SK-N-SH (cell line): ENCODE results near the gene ALX3. TPM values are rescaled to one million over a fixed set of nuclear protein-coding genes. Genes with fewer than 3 reads are reported as not detected.

Experiments
- CTCF ChIA-PET: fragments of 300-600, 350-600 bp; formaldehyde crosslinking; extraction: SDS; loops from one replicate; lab custom pipeline; 2021; lab: Yijun Ruan, JAX
- POLR2A ChIA-PET: fragments of 350-600 bp; sonication (Branson Sonifier 250); formaldehyde crosslinking; extraction: SDS; loops from one replicate; lab custom pipeline; 2020; ENCODE audit warnings: antibody characterized with exemption, inconsistent platforms; lab: Yijun Ruan, JAX
- DNase-seq: peaks from one replicate; pipeline ENCODE4 v3.0.0; 2012
- H2AFZ ChIP-seq: fragments of 200-600 bp; sonication (generic); 2 replicates; pipeline ENCODE4 v1.8.1; 2016; ENCODE audit warnings: antibody characterized with exemption, mild to moderate bottlenecking, low read depth
- H3F3A ChIP-seq: fragments of 200-600 bp; sonication (generic); replicated peaks from 2 replicates; pipeline ENCODE3; 2016; ENCODE audit warnings: antibody characterized with exemption, mild to moderate bottlenecking; ENCODE audit not compliant: insufficient read depth
- H3K27ac ChIP-seq, 2 experiments: fragments of 200-500 bp in 1 of 2; fragments of 200-600 bp in 1 of 2; sonication (Bioruptor generic) in 1 of 2; sonication (generic), shearing (Covaris generic) in 1 of 2; 2 replicates each; pipeline versions ENCODE4 v1.5.1 to v1.6.1; 2014 to 2016; ENCODE audit warnings: low read depth in 2 of 2, inconsistent platforms in 1 of 2, low read length in 1 of 2, mild to moderate bottlenecking in 1 of 2, mixed read lengths in 1 of 2
- H3K27me3 ChIP-seq: fragments of 200-600 bp; sonication (generic), shearing (Covaris generic); 2 replicates; pipeline ENCODE4 v1.6.1; 2016; ENCODE audit warnings: mixed run types; ENCODE audit not compliant: insufficient read depth
- H3K36me3 ChIP-seq, 2 experiments: fragments of 200-500 bp in 1 of 2; fragments of 200-600 bp in 1 of 2; sonication (Bioruptor generic) in 1 of 2; sonication (generic) in 1 of 2; replicated peaks in 1 of 2; 2 replicates each; pipeline versions ENCODE3 to v1.5.1; 2014 to 2016; ENCODE audit warnings: low read length in 1 of 2, mild to moderate bottlenecking in 1 of 2; ENCODE audit not compliant: insufficient read depth in 2 of 2, control insufficient read depth in 1 of 2
- H3K4me1 ChIP-seq, 2 experiments: fragments of 200-500 bp in 1 of 2; fragments of 200-600 bp in 1 of 2; sonication (Bioruptor generic) in 1 of 2; sonication (generic), shearing (Covaris generic) in 1 of 2; 2 replicates each; pipeline versions ENCODE4 v1.5.1 to v1.6.1; 2014 to 2016; ENCODE audit warnings: low read depth in 1 of 2, low read length in 1 of 2, mixed run types in 1 of 2; ENCODE audit not compliant: insufficient read depth in 2 of 2, control insufficient read depth in 1 of 2
- H3K4me2 ChIP-seq: fragments of 200-600 bp; sonication (generic), shearing (Covaris generic); 2 replicates; pipeline ENCODE4 v1.6.1; 2017; ENCODE audit warnings: mixed run types
- H3K4me3 ChIP-seq, 2 experiments: fragments of 200-500 bp in 1 of 2; fragments of 200-600 bp in 1 of 2; sonication (Bioruptor generic) in 1 of 2; sonication (generic), shearing (Covaris generic) in 1 of 2; 2 replicates each; pipeline versions ENCODE4 v1.5.1 to v1.8.1; 2014 to 2016; ENCODE audit warnings: low read depth in 2 of 2, inconsistent platforms in 1 of 2, low read length in 1 of 2, mild to moderate bottlenecking in 1 of 2, mixed read lengths in 1 of 2, moderate library complexity in 1 of 2
- H3K79me2 ChIP-seq: fragments of 200-600 bp; sonication (generic); 2 replicates; pipeline ENCODE4 v1.8.1; 2017; ENCODE audit warnings: mild to moderate bottlenecking; ENCODE audit not compliant: insufficient read depth
- H3K9ac ChIP-seq: fragments of 200-600 bp; sonication (generic); 2 replicates; pipeline ENCODE4 v1.6.1; 2017; ENCODE audit warnings: mixed run types
- H3K9me2 ChIP-seq: fragments of 200-600 bp; sonication (generic); 2 replicates; pipeline ENCODE4 v1.6.1; 2017; ENCODE audit warnings: mixed run types
- H3K9me3 ChIP-seq: fragments of 200-600 bp; sonication (generic); 2 replicates; pipeline ENCODE4 v1.6.1; 2017; ENCODE audit warnings: mixed run types, mild to moderate bottlenecking, moderate library complexity
- H4K20me1 ChIP-seq: fragments of 200-600 bp; sonication (generic); 2 replicates; pipeline ENCODE4 v1.6.1; 2017; ENCODE audit warnings: mild to moderate bottlenecking, mixed run types; ENCODE audit not compliant: insufficient read depth
- CTCF ChIP-seq: fragments of 200-600 bp; sonication (generic); IDR thresholded peaks from 2 replicates; pipeline ENCODE4 v1.6.1; 2017; ENCODE audit warnings: antibody characterized with exemption, mild to moderate bottlenecking, moderate library complexity
- ELF1 ChIP-seq: IDR thresholded peaks from 2 replicates; pipeline ENCODE4 v1.4.0; 2012
- EP300 ChIP-seq, 2 experiments: IDR thresholded peaks; 2 replicates each; pipeline versions ENCODE4 v1.4.0 to v1.6.1; 2012; ENCODE audit warnings: borderline replicate concordance in 1 of 2, low read depth in 1 of 2, low read length in 1 of 2
- FOSL2 ChIP-seq: IDR thresholded peaks from 2 replicates; pipeline ENCODE4 v1.4.0; 2012; ENCODE audit warnings: low read depth, mild to moderate bottlenecking, moderate library complexity, borderline replicate concordance
- FOXJ3 ChIP-seq: sonication (generic); formaldehyde crosslinking; IDR thresholded peaks from 2 replicates; pipeline ENCODE4 v1.5.1; 2020; ENCODE audit warnings: mild to moderate bottlenecking, missing genetic modification reagents
- GABPA ChIP-seq: IDR thresholded peaks from 2 replicates; pipeline ENCODE4 v1.4.0; 2012; ENCODE audit warnings: low read depth, mild to moderate bottlenecking
- GATA2 ChIP-seq: sonication (generic); formaldehyde crosslinking; IDR thresholded peaks from 2 replicates; pipeline ENCODE4 v1.5.0; 2020; ENCODE audit warnings: mild to moderate bottlenecking, missing genetic modification reagents
- IRF3 ChIP-seq: fragments of 150-350 bp; IDR thresholded peaks from 2 replicates; pipeline ENCODE4 v1.6.1; 2016; ENCODE audit warnings: mild to moderate bottlenecking, low read depth, low read length
- MAX ChIP-seq: IDR thresholded peaks from 2 replicates; pipeline ENCODE4 v1.4.0; 2012; ENCODE audit warnings: low read depth
- MXI1 ChIP-seq: IDR thresholded peaks from 2 replicates; pipeline ENCODE4 v1.6.1; 2012; ENCODE audit warnings: mild to moderate bottlenecking, low read depth, low read length, improper control_type of control experiment
- NFIC ChIP-seq: IDR thresholded peaks from 2 replicates; pipeline ENCODE4 v1.4.0; 2012; ENCODE audit warnings: borderline replicate concordance
- PBX3 ChIP-seq: IDR thresholded peaks from 2 replicates; pipeline ENCODE4; 2012
- POLR2AphosphoS5 ChIP-seq: IDR thresholded peaks from 2 replicates; pipeline ENCODE4 v1.6.1; 2012; ENCODE audit warnings: low read depth, low read length
- RCOR1 ChIP-seq: fragments of 150-350 bp; IDR thresholded peaks from 2 replicates; pipeline ENCODE4 v1.6.1; 2017; ENCODE audit warnings: antibody characterized with exemption, low read length
- RFX5 ChIP-seq: IDR thresholded peaks from 2 replicates; pipeline ENCODE4 v1.6.1; 2012; ENCODE audit warnings: mild to moderate bottlenecking, improper control_type of control experiment, low read length
- RXRA ChIP-seq: IDR thresholded peaks from 2 replicates; pipeline ENCODE4 v1.4.0; 2012; ENCODE audit warnings: low read depth, mild to moderate bottlenecking, borderline replicate concordance
- SIN3A ChIP-seq: IDR thresholded peaks from 2 replicates; pipeline ENCODE4 v1.6.1; 2012; ENCODE audit warnings: low read depth, mild to moderate bottlenecking, low read length, moderate library complexity, borderline replicate concordance
- TAF1 ChIP-seq: IDR thresholded peaks from 2 replicates; pipeline ENCODE4 v1.6.1; 2012; ENCODE audit warnings: low read depth, mild to moderate bottlenecking, low read length, moderate library complexity, borderline replicate concordance
- TEAD4 ChIP-seq: IDR thresholded peaks from 2 replicates; pipeline ENCODE4 v1.4.0; 2012; ENCODE audit warnings: mild to moderate bottlenecking, borderline replicate concordance; ENCODE audit not compliant: insufficient read depth
- USF1 ChIP-seq: IDR thresholded peaks from 2 replicates; pipeline ENCODE4 v1.4.0; 2012; ENCODE audit warnings: low read depth, borderline replicate concordance
- WGBS: methylation state at CpG from one replicate; pipeline ENCODE4 v1.1.6; 2017; ENCODE audit warnings: low lambda C conversion rate; 5-methylcytosine and 5-hydroxymethylcytosine counted together
- polyA plus RNA-seq, 3 experiments: library from polyadenylated mRNA; depleted of rRNA; stranded (reverse); fragments of >200 nt; gene quantifications; 2 replicates each; pipeline ENCODE4 v1.2.3, GENCODE V29; 2012

Gene ALX3
- polyA plus RNA-seq, 1 of the 3 experiments (the other 2 are of a cell fraction), result not detected

- TF ChIP-seq CTCF (no peak), POLR2AphosphoS5 (no peak), GATA2 (CRISPR knock-in tag) (no peak), FOXJ3 (CRISPR knock-in tag) (no peak), USF1 (no peak), MAX (no peak), GABPA (no peak)
Measured at GRCh38 chr1:110091381-110091780, 20.9 kb upstream of the ALX3 start (continued).

GRCh38 chr1:110089561-110090275 is 19.2 kb upstream of the ALX3 start:
- H3K4me1 ChIP-seq, result peaks cover 0 to 71% of the 10 kb centered on the region in 2 experiments; a peak in 2 of 4 replicates
- H3K27ac ChIP-seq, result peak overlapping the region in 1 of 2 experiments; percentile 32; a peak in 1 of 4 replicates
- H3F3A ChIP-seq, result no peaks in the 10 kb centered on the region
- no peaks in the 10 kb centered on the region for H3K27me3 ChIP-seq
- POLR2A ChIA-PET, result no interaction called here
- no peak overlapping the region for H2AFZ ChIP-seq
- H3K36me3 ChIP-seq, result no peaks in the 10 kb centered on the region
- H3K4me3 ChIP-seq, result no peak overlapping the region
- 72% methylated on average over 6 of the region's 7 CpGs for WGBS
- no peak overlapping the region for H3K4me2 ChIP-seq
- TF ChIP-seq ELF1 (no peak), PBX3 (no peak), FOSL2 (no peak), SIN3A (no peak), MXI1 (no peak), EP300 (IDR thresholded peaks at IDR 0.05; ENCODE audit: borderline replicate concordance in 1 of 2, low read depth in 1 of 2, low read length in 1 of 2) (no peak), POLR2AphosphoS5 (no peak), IRF3 (no peak), TAF1 (no peak), RXRA (no peak), TEAD4 (no peak), NFIC (no peak), RFX5 (no peak), USF1 (no peak), RCOR1 (no peak)
- no peaks in the 10 kb centered on the region for H3K9me3 ChIP-seq
- H3K79me2 ChIP-seq, result no peaks in the 10 kb centered on the region
- no peaks in the 10 kb centered on the region for H4K20me1 ChIP-seq
- DNase-seq, result no peak
- H3K9ac ChIP-seq, result no peak overlapping the region
- H3K9me2 ChIP-seq, result no peaks in the 10 kb centered on the region
- CTCF ChIA-PET, result interaction anchor here (0.7 to 51.7 kb wide), 6 partner anchors 15 to 371 kb away, joined by 3 to 1768 read pairs (median 6); partner anchors contain the start of gene STRIP1
